HL-60 (cell line): ENCODE data around the gene PIP5KL1.

Experiments used
- DNase-seq, 2 experiments: peaks; one replicate each; pipeline ENCODE4 v3.0.0-alpha.2; 2010 to 2020; ENCODE audit warnings: low read depth in 1 of 2, low spot score in 1 of 2
- H3K27ac ChIP-seq: fragments of 250-450 bp; sonication (Bioruptor Pico); replicated peaks from 2 replicates; pipeline ENCODE4 v1.5.1; 2020; ENCODE audit warnings: mild to moderate bottlenecking, moderate library complexity
- H3K27me3 ChIP-seq: fragments of 250-450 bp; sonication (Bioruptor Pico); 2 replicates; pipeline ENCODE4 v1.5.1; 2021; ENCODE audit warnings: mild to moderate bottlenecking, moderate library complexity; ENCODE audit not compliant: insufficient read depth, poor library complexity, severe bottlenecking
- H3K4me3 ChIP-seq: replicated peaks from 2 replicates; pipeline ENCODE4 v1.5.1; 2011; ENCODE audit warnings: mild to moderate bottlenecking, control low read depth, low read length; ENCODE audit not compliant: insufficient read depth
- CTCF ChIP-seq: IDR thresholded peaks from one replicate; pipeline ENCODE4 v1.5.1; 2011; ENCODE audit warnings: low read length, control low read depth, inconsistent platforms; ENCODE audit not compliant: insufficient read depth
- GABPA ChIP-seq: IDR thresholded peaks from 2 replicates; pipeline ENCODE4 v1.6.1; 2012; ENCODE audit warnings: low read depth
- POLR2AphosphoS5 ChIP-seq: IDR thresholded peaks from 2 replicates; pipeline ENCODE4 v1.6.1; 2012; ENCODE audit warnings: low read depth
- REST ChIP-seq: IDR thresholded peaks from 2 replicates; pipeline ENCODE4 v1.6.1; 2012; ENCODE audit warnings: low read depth; ENCODE audit not compliant: insufficient replicate concordance
- SPI1 ChIP-seq: IDR thresholded peaks from 2 replicates; pipeline ENCODE4 v1.6.1; 2012; ENCODE audit warnings: low read depth, mild to moderate bottlenecking, borderline replicate concordance

Gene PIP5KL1

DNA sequence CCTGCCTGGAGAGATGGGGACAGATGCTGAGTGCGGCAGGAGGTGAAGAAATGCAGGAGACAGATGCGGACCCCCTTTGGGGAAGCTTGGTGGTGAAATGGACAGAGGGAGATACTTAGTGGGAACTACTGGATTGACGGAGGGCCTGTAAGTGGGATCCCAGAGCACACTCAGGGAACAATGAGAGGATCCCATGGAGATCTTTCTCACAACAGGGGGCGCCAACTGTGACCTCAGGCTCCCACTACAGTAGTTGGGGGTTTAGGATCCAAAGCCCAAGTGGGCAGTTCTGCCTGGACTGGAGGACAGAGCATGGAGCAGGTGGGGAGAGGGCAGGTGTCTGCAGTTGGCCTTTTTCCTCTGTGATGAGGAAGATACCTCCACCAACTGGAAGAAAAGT is 3.7 kb upstream of the PIP5KL1 start:
- Histone ChIP-seq H3K27me3 (peaks cover 5% of the 10 kb centered on the region), H3K4me3 (no peak overlapping the region), H3K27ac (no peak overlapping the region)
- TF ChIP-seq GABPA (no peak), SPI1 (no peak), REST (no peak), POLR2AphosphoS5 (no peak), CTCF (no peak)
- DNase-seq: no peak

DNA sequence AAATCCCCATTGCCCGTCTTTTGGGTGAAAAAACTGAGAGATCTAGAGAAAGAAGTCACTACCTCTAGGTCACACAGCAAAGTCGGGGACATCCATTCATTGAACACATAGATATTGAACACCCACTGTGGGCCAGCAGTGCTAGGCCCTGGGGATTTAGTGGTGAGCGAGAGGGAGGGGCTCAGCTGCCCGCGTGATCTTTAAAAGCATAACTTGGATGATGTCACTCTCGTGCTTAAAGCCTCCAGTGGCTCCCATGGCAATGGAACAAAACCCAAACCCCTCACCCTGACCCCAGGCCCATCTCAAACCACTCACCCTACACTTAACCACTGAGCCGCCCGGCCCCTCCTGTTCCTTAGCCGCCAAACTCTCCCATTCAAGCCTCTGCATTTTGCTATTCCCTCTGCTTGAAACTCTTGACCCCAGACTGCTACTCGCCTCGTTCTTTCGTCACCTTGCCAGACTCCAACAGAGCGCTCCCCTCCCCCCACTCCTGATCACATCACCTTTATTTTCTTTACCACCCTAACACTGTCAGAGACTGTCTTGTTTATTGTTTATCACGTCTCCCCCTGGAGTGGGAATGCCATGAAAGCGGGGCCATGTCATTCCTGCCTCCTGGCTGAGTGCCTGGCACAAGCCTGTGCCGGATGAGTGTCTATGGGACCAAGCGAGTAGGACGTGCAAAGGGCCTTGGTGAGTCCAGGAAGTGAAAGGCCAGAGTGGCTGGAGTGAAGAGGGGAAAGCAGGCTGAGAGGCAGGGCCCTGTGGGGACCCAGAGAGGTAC is 710 bp upstream of the PIP5KL1 start:
- Histone ChIP-seq H3K27ac (no peak overlapping the region), H3K27me3 (peaks cover 24% of the 10 kb centered on the region), H3K4me3 (no peak overlapping the region)
- TF ChIP-seq CTCF: no peak
- TF ChIP-seq REST: no peak
- no peak for TF ChIP-seq SPI1
- TF ChIP-seq GABPA: no peak
- TF ChIP-seq POLR2AphosphoS5: no peak
- no peak for DNase-seq

DNA sequence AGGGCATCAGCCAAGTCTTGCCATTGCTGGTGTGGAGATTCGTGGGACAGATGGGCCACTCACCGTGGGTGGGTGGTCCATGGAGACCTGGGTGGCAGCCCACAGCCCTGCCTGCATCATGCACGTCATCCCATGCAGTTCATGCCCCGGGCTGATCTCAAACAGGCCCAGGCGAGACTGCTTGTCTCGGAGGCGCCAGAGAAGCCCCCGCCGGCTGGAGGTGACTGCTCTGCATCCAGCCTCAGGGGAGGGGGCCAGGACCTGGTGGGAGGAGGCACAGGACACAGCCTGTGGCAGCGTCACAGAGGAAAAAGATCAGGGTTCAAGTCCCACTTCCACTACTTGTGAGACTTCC is 975 bp downstream of the PIP5KL1 start:
- no peak overlapping the region for H3K27ac ChIP-seq
- H3K27me3 ChIP-seq: peaks cover 33% of the 10 kb centered on the region
- DNase-seq: no peak
- no peak overlapping the region for H3K4me3 ChIP-seq
- no peak for TF ChIP-seq REST
- TF ChIP-seq GABPA: no peak
- no peak for TF ChIP-seq SPI1
- no peak for TF ChIP-seq CTCF
- no peak for TF ChIP-seq POLR2AphosphoS5
